Stimulated activated CD4-positive, alpha-beta T cell treated with anti-CD3 and anti-CD28 coated beads, Interleukin-12 subunit alpha, Interleukin-12 subunit beta, amount 100 ng/mL, for 24 hours (primary cell): ENCODE data around the gene MYH9.
A peak's percentile ranks its signal among the peaks of the same experiment; 100 is the strongest.

Experiments
- DNase-seq, 2 experiments: peaks; one replicate each; pipeline ENCODE4 v3.0.0-alpha.2; 2020; ENCODE audit warnings: low read depth in 2 of 2

MYH9 gene

DNA sequence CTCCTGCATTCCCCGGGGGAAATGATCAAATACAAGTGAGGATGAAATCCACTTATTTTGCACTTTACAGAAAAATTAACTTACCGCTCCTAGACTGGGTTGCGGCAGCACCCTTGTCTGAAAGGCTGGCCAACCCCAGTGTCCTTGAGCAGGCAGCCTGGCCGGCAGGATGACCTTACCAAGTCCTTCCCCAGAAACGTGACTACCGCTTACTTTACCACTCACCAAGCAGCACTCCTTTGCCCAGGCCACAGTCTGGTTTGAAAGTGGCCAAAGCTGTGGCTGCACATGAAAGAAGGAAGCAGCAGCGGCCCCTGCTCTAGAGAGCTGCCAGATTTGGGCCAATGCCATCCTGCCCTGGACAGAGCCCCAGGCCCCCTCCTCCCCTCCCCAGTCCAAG is 20.3 kb downstream of the MYH9 start:
- DNase-seq: no peak

DNA sequence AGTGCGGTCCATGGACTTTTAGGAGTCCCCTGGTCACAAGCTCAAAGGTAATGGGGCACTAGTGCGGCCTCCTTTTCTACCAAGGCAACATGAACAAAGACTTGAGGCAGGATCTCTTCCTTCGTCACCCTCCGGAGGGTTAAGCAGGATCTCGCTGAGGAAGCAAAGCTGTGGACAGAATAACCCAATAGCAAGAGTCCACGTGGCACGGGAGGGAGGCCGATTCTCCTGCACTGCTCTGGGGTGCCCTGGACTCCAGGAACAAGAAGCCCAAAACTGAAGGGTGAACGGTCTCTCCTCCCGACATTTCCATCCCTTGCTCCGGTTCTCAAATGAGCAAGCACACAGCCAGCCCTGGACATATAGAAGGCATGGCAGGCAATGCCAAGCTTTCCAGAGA is 20.7 kb downstream of the MYH9 start:
- DNase-seq: no peak

DNA sequence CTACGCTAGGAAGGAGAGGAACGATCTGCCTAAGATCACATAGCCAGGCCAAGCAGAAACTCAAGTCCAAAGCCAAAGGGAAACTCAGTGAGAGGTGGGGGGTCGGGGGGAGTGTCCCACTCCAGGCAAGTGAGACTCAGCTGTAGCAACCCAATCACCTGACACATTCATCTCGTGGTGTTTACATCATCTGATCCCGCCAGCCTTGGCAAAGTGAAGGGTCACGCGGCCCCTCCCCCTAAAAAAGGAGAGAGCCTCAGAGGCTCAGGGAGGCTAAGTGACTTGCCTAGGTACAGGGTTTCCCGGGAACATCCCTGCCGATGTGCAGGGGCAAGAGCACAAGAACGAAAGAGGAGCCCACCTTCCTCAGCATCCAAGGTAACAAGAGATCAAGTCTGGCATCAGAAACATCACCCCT is 21.5 kb downstream of the MYH9 start:
- DNase-seq: no peak

DNA sequence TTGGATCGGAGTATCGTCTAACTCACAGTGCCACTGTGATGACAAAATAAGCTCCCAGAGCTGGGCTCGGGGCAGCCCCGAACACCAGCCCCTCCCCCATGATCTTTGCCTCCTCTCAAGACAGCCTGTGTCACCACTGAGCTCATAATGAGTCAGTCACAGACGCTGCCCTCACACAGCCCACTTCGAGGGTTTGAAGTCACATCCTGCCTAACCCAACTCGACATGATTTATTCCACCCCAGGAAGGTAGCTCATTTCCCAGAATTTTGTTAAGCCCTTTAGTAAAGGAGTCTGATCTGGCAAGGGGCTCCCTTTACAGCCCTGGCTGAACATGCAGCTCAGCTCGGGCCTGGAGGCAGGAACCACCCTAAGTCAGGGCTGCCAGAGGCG is 22.8 kb downstream of the MYH9 start:
- DNase-seq: peak; percentile 73 to 89

DNA sequence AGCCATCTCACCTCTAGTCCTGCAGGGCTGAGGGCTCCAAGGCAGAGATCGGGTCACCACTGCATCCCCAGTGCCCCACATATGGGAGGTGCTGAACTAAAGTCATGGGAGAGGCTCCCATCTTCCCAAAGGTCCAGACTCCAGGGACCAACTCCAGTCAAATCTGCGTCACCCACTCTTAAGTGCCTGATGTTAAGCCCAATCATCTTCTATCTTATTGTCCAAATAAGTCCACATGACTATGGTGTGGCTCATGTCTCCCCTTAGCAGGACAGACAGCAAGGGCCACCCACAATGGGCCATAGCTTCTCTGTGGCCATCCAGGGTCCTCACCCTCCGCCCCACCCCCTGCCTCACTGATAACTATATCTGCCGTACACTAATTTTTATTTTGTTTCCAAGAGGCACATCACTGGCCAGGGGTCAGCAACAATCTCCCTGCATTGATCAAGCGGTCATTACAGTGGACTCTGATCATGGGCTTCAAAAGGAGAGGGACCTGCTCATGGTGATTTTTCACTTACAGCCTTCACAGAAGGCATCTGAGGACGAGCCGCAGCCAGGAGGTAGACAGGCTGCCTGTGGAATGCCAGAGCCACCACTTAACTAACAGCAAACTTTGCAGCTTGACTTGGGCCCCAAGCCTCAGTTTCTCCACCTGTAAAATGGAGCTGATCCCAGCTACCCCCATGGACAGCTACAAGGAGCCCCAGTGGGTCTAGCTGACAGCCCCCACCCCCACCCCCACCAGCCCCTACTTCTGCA is 23.3 kb downstream of the MYH9 start:
- no peak for DNase-seq

DNA sequence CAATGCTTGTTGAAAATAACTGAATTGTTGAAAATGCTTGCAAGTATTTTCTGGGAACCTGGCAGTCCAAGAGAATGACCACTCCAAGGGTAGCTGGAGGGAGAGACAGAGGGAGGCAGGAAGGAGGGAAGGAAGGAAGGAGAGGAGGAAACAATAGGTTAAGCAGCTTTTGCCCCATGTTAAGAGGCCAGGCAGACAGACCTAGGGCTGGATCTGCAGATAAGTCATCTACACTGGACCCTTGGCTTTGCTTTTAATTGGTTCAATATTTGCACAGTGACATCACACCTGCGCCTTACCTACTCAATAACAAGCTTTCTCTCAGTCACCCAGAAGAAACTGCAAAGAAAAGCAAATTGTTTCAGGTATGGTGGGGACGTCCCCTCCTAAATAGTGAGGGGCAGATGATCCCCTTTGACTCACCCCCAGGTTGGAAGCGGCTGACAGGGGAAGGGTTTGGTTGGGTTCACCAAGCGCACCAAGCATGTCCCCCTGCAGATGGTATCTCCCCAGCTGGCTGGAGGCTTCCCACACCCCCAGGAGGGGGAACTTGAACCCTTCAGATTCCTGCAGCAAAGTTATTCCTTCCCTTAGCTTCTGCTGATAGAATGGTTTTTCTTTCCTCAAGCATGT is 24.3 kb downstream of the MYH9 start:
- no peak for DNase-seq

DNA sequence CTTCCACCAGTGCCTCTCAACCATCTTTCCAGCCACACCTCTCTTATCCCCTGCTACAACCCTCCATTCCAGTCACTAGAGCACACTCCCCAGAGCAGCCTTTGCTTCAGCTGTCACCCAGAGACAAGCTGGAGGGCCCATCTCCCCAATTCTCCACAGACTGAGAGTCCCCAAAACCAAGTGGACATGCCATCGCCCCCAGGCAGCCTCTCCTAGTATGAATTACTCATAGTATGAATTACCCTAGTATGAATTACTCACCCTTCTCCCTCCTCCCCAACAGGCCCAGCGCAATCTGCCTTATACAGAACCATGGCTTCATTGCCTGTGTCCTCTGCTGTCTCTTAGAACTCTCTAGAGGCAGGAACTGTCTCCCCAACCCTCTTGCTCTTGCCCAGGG is 24.8 kb downstream of the MYH9 start:
- DNase-seq: no peak

DNA sequence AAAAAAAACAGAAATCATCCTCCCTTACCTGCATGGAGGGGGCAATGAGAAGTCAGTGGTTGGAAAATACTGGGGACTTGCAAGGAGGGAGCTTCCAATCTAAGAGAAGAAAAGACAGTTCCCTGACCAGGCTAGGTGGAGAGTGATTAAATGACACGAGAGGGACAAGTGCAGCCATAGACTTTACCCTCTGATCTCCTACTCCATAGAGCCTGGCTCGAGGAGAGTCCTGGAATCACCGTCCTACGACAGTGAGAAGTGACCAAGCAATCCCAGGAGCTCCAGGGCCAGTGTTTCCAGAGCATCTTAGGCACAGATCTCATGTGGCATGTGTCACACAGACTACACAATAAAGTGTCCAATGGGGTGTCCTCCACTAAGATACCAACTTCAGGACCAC is 25.7 kb downstream of the MYH9 start:
- no peak for DNase-seq

DNA sequence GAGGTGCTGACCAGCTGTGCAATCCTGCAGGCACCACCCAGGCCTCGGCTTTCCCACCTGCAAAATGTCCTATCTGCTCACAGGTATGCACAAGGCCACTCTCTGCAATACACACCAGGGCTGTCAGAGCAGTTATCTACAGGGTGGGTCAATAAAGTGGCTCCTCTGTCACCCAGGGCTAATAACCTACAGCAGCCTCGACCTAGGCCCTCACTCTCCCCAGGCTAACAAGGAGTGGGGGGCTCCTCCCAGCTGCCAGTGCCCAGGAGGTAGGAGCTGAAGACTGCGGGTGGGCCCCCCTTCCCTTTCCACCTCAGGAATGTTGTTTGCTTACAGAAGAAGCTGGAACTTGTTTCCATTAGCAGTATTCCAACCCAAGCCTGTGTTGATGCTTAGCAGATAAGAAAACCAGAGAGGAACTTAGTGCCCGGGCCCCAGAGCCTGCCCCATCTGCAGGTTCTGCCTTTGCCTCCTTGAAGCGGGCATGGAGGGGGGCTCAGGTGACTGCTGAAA is 26.8 kb downstream of the MYH9 start:
- no peak for DNase-seq

DNA sequence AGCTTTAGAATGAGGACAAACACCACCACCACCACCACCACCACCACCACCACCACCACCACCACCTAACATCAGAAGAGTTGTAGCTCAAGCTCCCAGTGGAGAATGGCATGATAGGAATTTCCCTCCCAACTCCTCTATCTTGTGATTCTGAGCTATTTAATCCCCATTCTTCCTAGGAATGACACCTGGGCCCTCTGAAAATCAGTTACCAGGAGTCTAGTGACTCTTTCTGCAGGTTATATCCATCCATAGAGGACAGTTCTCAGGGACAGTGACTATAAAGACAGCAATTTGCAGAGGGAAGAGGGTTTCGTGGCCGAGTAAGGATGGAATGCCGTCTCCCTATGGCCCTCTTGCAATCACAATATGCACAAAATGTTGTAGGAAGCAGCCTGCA is 27.8 kb downstream of the MYH9 start:
- no peak for DNase-seq

DNA sequence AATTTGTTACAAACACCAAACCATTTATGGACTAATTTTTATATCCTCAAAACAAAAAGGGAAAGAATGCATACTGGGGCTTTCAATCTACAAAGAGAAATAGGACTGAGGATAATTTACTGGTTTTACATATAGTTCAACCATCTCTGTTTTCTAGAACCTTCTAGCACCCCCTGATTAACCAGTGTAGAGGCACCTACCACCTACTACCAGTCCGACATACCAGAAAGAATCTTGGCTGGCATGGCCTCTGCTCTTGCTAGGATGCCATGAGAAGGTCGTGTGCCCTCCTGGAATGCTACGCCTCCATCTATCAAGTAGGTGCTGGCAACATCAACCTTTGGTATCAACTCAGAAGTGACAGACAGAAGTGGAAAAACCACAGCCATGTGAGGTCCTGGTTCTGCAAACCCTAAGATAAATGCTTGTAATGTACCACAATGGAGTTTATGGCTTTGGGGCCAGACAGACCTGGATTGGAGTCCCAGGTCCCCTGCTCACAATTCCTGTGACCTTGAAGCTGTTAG is 28.2 kb downstream of the MYH9 start:
- DNase-seq: no peak

DNA sequence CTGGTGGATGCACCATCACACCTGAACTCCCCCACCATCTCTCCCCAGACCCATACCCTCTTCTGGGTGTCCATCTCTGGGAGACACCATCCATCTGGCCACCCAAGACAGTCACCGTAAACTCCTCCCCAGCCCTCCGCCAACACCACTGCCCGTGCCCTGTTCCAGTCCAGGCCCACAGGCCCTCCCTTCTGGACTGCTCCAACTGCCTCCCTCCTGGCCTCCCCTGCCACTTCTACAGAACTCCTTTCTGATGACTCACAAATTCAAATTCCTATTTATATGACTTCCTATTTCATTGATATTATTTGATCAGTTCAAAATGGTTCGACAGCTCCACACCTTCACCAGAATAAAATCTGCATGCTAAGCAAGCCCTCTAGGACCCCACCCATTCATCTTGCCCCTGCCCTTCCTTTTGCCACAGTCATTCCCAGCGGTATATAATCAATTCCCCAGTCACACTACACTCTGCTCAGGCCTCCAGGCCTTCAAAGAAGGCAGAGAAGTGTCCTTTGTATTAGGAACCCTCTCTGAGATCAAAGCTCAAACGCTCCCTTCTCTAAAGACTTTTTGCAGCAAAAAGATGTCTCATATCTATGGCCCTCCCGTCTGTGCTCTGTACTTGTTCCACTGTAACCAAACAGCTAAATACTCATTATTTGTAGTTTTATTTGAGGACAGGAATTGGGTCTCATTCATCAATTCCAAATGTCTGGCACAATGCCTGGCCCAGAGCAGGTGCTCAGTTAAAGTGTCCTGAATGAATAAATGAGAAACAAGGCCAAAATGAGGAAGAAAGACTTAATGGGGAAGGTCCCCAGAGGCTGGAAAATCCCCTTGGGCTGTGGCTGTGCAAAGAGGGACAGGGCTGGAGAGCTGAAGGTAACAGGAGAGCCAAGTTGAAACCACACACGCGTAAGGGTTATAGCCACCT is 29.0 kb downstream of the MYH9 start:
- no peak for DNase-seq

DNA sequence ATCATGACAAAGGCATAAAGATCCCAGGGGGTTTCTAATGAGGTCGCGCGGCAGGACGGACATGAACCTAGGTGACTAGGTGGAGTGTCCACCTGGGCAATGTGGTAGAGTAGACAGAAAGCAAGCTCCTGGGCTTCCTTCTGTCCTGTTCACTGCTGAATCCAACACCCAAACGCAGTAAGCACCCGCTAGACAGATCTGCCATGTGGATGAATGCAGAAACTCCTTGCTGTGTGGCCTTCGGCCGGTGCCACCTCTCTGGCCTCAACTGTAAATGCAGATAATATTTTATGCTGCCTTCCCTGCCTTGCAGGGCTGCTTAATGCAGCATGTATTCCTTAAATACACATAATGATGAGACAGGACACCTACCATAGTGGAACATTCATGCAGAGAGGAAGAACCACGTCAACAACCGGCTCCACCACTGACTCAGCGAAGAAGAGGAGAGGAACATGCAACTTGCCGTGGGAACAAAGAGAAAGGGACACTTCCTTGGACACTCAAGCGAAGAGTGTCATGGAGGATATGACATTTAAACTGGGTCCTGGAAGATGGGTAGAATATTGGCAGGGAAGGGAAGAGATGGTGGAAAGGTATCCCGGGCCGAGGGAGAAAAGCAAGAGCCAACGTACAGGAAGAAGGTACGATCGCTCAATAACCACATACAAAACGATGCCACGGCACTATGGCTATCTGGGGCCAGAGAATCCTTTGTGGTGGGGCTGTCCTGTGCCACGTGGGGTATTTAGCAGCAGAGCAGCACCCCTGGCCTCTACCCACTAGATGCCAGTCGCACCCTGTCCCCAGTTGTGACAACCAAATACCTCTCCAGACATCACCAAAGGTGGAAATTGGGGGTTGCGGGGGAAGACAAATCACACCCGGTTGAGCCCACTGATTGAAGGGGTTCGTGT is 30.8 kb downstream of the MYH9 start:
- no peak for DNase-seq

DNA sequence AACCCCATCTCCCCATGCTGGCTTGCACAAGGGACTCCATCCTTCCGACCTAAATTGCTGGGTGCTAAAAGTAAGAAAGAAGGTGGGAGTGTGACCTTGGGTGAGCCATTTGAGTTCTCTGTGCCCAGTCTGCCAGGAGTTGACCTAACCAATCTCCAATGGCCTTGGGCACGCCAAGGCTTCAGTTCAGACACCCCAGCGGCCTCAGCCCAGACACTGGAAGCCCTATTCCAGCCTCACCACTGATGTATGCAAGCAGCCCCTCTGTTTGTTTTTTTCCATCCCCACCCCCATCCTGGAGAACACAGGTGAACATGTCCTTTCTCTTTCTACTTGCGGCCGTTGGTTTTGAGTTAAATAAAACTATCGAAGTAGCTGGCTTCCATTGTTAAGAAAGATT is 31.9 kb downstream of the MYH9 start:
- no peak for DNase-seq

DNA sequence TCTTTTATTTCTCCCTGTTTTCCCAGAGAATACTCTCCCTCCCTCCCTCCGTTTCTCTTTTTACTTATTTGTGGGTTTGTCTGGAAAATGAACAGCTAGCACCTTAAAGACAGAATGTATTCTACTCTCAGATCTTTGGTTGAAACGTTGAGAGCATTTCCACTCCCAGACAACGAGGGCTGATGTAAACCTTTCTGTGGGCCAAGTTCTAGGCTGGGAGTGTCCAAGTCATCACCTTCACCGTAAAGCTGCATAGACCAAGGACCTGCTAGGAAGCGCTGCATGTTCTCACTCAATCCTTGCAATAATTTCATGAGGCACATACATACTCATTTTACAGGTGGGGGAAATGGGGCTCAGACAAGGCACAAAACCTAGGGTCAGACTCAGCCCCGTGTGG is 32.4 kb downstream of the MYH9 start:
- no peak for DNase-seq

DNA sequence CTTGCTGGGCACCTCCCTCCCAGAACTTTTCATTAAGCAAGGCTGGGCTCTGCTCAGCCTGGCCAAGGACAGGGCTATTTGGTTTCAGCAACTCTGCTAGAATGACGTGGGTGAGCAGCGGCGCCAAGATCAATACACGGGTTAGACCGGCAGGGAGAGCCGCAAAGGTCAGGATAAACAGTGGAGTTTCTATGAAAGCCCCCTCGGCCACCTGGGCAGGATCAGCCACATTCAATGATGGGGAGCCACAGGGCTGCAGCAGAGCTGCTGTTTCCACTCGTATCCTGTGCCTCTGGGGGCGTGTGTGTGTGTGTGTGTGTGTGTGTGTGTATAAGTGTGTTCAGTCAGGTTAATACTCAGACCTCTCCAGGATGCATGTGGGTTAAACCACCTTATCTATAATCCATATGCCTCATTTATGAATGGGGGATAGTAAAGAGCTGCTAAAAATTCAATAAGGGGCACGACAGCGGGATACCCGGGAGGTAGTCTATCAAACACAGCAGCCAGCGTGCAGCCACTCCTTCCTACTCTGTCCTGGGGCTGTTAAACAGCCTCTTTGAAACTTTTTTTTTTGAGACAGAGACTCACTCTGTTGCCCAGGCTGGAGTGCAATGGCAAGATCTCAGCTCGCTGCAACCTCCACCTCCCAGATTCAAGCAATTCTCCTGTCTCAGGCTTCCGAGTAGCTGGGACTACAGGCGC is 34.8 kb downstream of the MYH9 start:
- DNase-seq: no peak

DNA sequence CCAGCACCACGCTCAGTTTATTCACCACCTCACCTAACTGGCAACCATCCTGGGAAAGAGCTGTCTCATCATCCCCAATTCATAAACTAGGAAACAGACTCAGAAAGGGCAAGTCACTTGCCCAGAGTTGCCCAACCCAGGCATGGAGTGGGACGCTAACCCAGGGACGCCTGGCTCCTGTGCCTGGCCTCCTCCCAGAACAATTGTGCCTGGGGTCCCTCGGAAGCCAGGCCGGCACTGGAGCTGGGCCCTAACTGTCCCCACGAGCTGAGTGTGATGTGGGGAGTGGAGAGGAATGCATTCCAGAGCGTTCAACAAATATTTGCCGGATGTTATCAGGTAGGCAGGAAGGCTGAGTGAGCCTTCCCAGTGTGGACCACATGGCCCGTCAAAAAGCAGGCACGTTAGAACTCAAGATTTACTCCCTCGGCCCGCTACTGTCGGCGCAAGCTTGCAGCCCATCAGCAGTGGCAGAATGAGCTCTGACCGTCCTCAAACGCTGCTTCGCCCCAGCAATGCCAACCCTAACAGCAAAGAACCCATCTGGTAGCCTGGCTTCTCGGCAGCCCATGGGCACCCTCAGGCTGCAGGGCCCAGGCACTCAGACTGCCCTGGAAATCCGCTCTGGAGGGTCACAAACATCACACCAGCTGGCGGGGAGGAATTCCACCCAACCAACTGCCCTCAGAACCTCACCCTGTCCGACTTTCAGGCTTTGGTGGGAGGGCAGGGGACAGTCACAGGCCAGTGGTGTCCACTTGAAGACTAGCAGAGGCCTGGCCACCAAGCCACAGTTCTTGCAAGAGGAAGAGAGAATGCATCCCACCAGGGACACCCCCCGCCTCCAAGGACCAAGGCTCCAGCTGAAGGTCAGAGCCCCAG is 35.6 kb downstream of the MYH9 start:
- DNase-seq: no peak

DNA sequence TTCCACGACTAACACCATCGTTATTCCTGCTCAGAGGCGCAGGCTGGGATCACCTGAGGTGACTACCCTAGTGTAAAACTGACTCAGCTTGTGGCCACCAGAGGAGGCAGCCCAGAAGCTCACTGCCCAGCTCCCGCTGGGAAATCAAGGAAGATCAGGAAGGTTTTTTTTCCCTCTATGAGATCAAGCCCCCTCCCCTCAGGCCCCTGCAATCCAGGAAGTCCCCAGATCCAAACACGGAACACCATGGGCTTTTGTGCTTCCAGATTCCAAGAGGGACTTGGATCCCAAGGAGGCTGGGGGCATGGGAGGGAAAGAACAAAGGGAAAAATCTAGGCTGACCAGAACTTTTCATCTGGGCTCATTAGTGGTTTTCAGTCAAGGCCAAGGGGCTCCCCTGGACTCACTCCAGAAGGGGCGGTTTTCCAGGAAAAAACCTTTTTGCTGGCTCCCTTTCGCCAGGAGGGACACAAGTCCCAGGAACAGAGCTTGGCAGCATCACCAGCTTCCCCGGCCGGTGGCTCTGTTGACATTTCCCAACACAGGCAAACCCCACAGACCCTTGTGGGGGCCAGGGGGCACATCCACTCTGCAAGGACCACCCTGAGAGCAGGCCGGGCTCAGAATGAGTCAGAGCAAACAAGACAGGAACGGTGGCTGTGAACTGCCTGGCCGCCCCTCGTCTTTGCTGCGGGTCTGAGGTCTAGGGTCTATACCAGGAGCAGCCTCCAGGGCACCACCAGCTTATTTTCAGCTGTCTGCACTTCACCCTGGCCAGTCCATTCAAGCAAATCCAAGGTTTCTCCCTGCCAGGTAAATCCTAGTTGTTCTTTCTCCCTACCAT is 36.8 kb downstream of the MYH9 start:
- DNase-seq: no peak

DNA sequence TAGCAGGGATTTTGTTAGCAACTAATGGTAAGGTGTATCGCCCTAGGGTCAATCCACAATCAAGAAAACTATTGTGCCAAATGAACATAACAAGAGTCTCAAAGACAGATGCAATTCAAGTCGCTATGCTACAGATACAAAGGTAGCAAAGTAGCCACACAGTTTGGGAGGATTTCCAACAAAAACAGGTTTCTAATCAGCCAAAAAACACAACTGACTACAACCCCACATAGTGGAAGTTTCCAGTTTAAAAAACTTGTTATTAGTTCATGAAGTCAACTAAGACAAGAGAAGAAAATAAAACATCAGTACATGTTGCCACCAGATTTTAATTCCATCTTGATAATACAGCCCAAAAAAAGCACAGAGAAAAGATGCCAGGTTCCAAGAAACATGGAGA is 38.0 kb downstream of the MYH9 start:
- DNase-seq: no peak
